Osteocyte (in vitro differentiated cells): ENCODE measurements around the gene ASS1. TPM values are rescaled to one million over a fixed set of nuclear protein-coding genes. Genes with fewer than 3 reads are reported as not detected.

ENCODE experiments used
- DNase-seq: peaks from one replicate; pipeline ENCODE4 v3.0.0; 2021; ENCODE audit warnings: mixed read lengths; ENCODE audit not compliant: unreplicated experiment; ENCODE audit errors: extremely low spot score
- H3K27ac Mint-ChIP-seq: one replicate; pipeline ENCODE4 v1.8.0; 2021; ENCODE audit warnings: mild to moderate bottlenecking, mixed read lengths; ENCODE audit not compliant: unreplicated experiment
- H3K27me3 Mint-ChIP-seq: one replicate; pipeline ENCODE4 v1.8.0; 2021; ENCODE audit warnings: mixed read lengths; ENCODE audit not compliant: unreplicated experiment
- H3K36me3 Mint-ChIP-seq: one replicate; pipeline ENCODE4 v1.8.0; 2021; ENCODE audit warnings: mixed read lengths; ENCODE audit not compliant: unreplicated experiment
- H3K4me1 Mint-ChIP-seq: one replicate; pipeline ENCODE4 v1.8.0; 2021; ENCODE audit warnings: mixed read lengths; ENCODE audit not compliant: unreplicated experiment
- H3K4me3 Mint-ChIP-seq: one replicate; pipeline ENCODE4 v1.8.0; 2021; ENCODE audit warnings: mild to moderate bottlenecking, moderate library complexity, mixed read lengths; ENCODE audit not compliant: unreplicated experiment
- H3K9me3 Mint-ChIP-seq: one replicate; pipeline ENCODE4 v1.8.0; 2021; ENCODE audit warnings: mixed read lengths; ENCODE audit not compliant: unreplicated experiment
- total RNA-seq: library from RNA; stranded (reverse); gene quantifications from 2 replicates; pipeline ENCODE4 v1.2.1, GENCODE V29; 2021
- TF ChIP-seq, protein P1 (sequence below): fragments of 200-600 bp; sonication (generic); IDR thresholded peaks from 2 replicates; pipeline ENCODE4 v1.5.0; 2021; ENCODE audit warnings: antibody characterized with exemption, mild to moderate bottlenecking, moderate library complexity

Gene ASS1
- total RNA-seq, 1 donor from 2014 or later, result 219 TPM

DNA sequence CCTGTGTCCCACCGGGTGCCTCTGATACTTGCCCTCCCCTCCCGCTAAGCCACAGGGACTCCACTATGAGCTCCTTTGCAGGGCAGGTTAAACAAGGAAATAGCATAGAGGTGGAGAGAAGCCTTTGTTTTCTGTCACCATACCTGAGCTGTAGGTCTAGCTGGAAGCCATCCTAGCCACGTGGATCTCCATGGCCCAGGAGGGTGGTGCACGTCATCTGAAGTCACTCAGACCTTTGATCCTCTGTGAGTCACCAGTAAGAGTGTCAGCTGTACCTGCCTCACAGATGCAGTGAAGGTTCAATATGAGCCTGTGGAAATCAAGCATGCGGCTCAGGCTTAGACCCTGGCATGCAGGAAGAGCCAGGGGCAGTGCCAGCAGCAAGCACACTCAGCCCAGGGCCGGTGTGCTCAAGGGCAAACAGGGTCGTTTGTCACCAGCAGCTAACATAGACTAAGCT, 55.1 kb downstream of the ASS1 start:
- Mint-ChIP-seq H3K4me1 (no peaks in the 10 kb centered on the region), H3K27me3 (no peaks in the 10 kb centered on the region), H3K9me3 (peaks cover 8% of the 10 kb centered on the region), H3K4me3 (no peak overlapping the region), H3K27ac (no peak overlapping the region), H3K36me3 (peaks cover 36% of the 10 kb centered on the region)
- TF ChIP-seq, protein P1, sequence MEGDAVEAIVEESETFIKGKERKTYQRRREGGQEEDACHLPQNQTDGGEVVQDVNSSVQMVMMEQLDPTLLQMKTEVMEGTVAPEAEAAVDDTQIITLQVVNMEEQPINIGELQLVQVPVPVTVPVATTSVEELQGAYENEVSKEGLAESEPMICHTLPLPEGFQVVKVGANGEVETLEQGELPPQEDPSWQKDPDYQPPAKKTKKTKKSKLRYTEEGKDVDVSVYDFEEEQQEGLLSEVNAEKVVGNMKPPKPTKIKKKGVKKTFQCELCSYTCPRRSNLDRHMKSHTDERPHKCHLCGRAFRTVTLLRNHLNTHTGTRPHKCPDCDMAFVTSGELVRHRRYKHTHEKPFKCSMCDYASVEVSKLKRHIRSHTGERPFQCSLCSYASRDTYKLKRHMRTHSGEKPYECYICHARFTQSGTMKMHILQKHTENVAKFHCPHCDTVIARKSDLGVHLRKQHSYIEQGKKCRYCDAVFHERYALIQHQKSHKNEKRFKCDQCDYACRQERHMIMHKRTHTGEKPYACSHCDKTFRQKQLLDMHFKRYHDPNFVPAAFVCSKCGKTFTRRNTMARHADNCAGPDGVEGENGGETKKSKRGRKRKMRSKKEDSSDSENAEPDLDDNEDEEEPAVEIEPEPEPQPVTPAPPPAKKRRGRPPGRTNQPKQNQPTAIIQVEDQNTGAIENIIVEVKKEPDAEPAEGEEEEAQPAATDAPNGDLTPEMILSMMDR, result no peak
- DNase-seq, result no peak

DNA sequence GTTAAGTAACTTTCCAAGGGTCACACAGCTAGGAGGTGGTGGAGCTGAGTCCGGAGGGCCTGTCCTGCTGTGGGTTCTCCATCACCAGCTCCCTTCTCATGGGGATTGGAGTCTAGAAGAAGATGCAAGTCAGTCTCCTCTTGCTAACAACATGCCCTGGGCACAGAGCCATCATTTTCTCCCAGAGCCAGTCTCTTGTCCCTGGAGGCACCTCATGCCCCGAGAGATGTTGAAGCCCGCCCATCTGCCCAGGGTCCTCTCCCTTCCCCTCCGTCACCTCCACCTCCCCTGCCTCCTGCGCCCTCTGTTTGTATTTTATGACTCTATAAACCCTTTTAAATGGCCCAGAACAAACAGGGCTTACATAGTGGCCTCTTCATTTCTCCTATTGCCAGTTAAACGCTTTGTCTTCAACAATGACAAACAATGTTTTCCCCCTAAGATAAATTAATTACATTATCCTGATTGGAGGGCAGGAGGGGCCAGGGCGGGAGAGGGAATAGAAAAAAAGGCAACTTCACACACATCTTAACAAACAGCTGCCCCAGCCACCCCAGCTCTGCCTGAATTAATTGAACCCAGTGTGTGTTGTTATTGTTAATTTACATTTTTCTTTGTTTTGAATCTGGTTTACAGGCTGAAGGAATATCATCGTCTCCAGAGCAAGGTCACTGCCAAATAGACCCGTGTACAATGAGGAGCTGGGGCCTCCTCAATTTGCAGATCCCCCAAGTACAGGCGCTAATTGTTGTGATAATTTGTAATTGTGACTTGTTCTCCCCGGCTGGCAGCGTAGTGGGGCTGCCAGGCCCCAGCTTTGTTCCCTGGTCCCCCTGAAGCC, 55.8 kb downstream of the ASS1 start:
- DNase-seq, result no peak
- Mint-ChIP-seq H3K4me1 (no peaks in the 10 kb centered on the region), H3K9me3 (peaks cover 3% of the 10 kb centered on the region)

DNA sequence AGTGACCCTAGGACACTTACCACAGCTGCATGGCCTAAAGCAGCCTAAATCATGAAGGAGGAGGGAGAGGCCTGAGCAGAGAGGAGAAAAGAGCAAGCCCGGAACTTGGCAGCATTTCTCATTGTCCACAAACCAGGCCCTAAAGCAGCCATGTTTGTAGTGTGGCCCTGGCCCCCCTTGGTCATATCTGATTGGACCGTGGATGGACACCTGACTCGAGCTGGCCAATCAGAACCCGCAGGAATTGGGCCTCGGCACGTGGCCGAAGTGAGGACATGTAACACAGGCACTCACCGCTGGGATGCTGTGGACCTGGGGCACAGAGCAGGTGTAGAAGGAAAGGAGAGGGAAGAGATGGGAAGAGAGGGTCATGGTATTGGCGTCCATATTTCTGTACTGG, 56.9 kb downstream of the ASS1 start:
- H3K27ac Mint-ChIP-seq, result no peak overlapping the region
- no peak for DNase-seq
- TF ChIP-seq, protein P1, result no peak
- H3K4me1 Mint-ChIP-seq, result no peaks in the 10 kb centered on the region
- no peaks in the 10 kb centered on the region for H3K9me3 Mint-ChIP-seq
- peaks cover 26% of the 10 kb centered on the region for H3K36me3 Mint-ChIP-seq
- H3K4me3 Mint-ChIP-seq, result no peak overlapping the region
- H3K27me3 Mint-ChIP-seq, result no peaks in the 10 kb centered on the region

More for the DNA sequence above, 55.8 kb downstream of the ASS1 start:
- TF ChIP-seq, protein P1, result no peak
- H3K27me3 Mint-ChIP-seq, result no peaks in the 10 kb centered on the region
- H3K27ac Mint-ChIP-seq, result no peak overlapping the region
- peaks cover 31% of the 10 kb centered on the region for H3K36me3 Mint-ChIP-seq
- H3K4me3 Mint-ChIP-seq, result no peak overlapping the region

DNA sequence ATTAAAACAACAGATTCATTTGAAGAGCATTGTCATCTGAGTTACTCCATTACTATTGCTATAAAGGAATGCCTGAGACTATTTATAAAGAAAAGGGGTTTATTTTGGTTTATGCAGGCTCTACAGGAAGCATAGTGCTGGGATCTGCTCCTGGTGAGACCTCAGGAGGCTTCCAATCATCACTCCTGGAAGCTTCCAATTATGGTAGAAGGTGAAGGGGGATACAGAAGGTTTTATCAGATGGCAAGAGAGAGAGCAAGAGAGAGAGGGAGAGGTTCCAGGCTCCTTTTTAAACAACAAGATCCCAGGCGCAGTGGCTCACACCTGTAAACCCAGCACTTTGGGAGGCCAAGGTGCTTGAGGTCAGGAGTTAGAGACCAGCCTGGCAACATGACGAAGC, 63.5 kb downstream of the ASS1 start:
- H3K9me3 Mint-ChIP-seq, result peaks cover 4% of the 10 kb centered on the region

DNA sequence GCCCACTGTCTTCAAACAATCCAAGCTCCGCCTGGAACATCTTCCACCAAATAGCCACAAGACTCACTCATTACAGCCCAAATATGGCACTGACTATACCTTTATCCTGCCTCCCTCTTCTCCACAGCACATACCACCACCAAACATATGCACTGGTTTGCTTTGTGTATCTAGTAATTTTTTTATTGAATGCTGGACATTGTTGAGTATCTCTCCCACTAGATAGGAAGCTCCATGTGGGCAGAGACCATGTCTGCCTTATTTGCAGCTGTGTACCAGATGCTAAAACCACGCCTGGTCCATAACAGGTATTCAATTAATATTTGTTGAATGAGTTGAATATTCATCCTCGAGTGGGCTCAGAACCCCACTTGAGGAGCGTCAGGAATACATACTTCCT, 67.4 kb downstream of the ASS1 start:
- no peak overlapping the region for H3K27ac Mint-ChIP-seq
- no peaks in the 10 kb centered on the region for H3K4me1 Mint-ChIP-seq
- no peak overlapping the region for H3K4me3 Mint-ChIP-seq
- no peak for DNase-seq
- H3K9me3 Mint-ChIP-seq, result peaks cover 4% of the 10 kb centered on the region
- H3K36me3 Mint-ChIP-seq, result no peaks in the 10 kb centered on the region
- TF ChIP-seq, protein P1, result no peak
- peaks cover 39% of the 10 kb centered on the region for H3K27me3 Mint-ChIP-seq

More for the DNA sequence above, 63.5 kb downstream of the ASS1 start:
- Mint-ChIP-seq H3K4me1 (no peaks in the 10 kb centered on the region), H3K27ac (no peak overlapping the region), H3K36me3 (no peaks in the 10 kb centered on the region), H3K27me3 (peaks cover 37% of the 10 kb centered on the region), H3K4me3 (no peak overlapping the region)
- TF ChIP-seq, protein P1, result no peak
- DNase-seq, result no peak
